Loucy (cell line): ENCODE measurements around the gene ETV3L.

ENCODE experiments used
- H2AFZ ChIP-seq: fragments of 200-600 bp; sonication (generic); 2 replicates; pipeline ENCODE4 v1.6.0; 2016; ENCODE audit warnings: antibody characterized with exemption, mild to moderate bottlenecking, low read length, moderate library complexity
- H3F3A ChIP-seq: fragments of 200-600 bp; 2 replicates; pipeline ENCODE4 v1.6.0; 2016; ENCODE audit warnings: antibody characterized with exemption, low read depth, mild to moderate bottlenecking
- H3K27me3 ChIP-seq: fragments of 200-600 bp; sonication (generic); 2 replicates; pipeline ENCODE4 v1.6.1; 2014; ENCODE audit warnings: low read length, mild to moderate bottlenecking; ENCODE audit not compliant: insufficient read depth, poor library complexity, severe bottlenecking
- H3K36me3 ChIP-seq: fragments of 200-600 bp; sonication (generic); 2 replicates; pipeline ENCODE4 v1.6.1; 2016; ENCODE audit warnings: low read length; ENCODE audit not compliant: insufficient read depth
- H3K4me1 ChIP-seq: fragments of 200-600 bp; sonication (generic); 2 replicates; pipeline ENCODE4 v1.5.1; 2014; ENCODE audit warnings: low read length, mild to moderate bottlenecking; ENCODE audit not compliant: insufficient read depth, poor library complexity, severe bottlenecking
- H3K4me2 ChIP-seq: fragments of 200-600 bp; sonication (generic); 2 replicates; pipeline ENCODE4 v1.6.0; 2014; ENCODE audit warnings: antibody characterized with exemption, low read length, low read depth, mild to moderate bottlenecking; ENCODE audit not compliant: poor library complexity, severe bottlenecking
- H3K4me3 ChIP-seq: fragments of 200-600 bp; sonication (generic); 2 replicates; pipeline ENCODE4 v1.5.1; 2014; ENCODE audit warnings: low read length, mild to moderate bottlenecking, mixed read lengths; ENCODE audit not compliant: poor library complexity, severe bottlenecking
- H3K79me2 ChIP-seq: fragments of 200-600 bp; sonication (generic); 2 replicates; pipeline ENCODE4 v1.6.1; 2014; ENCODE audit warnings: low read length; ENCODE audit not compliant: insufficient read depth
- H3K9ac ChIP-seq: fragments of 200-600 bp; sonication (generic); 2 replicates; pipeline ENCODE4 v1.6.0; 2014; ENCODE audit warnings: mild to moderate bottlenecking, low read depth, low read length, moderate library complexity; ENCODE audit not compliant: poor library complexity, severe bottlenecking
- H3K9me2 ChIP-seq: fragments of 200-600 bp; sonication (generic); replicated peaks from 2 replicates; pipeline ENCODE4 v1.6.1; 2016; ENCODE audit warnings: low read depth, low read length, mixed read lengths
- H3K9me3 ChIP-seq: fragments of 200-600 bp; sonication (generic); 2 replicates; pipeline ENCODE4 v1.6.1; 2014; ENCODE audit warnings: mild to moderate bottlenecking, antibody characterized with exemption, low read length, low read depth; ENCODE audit not compliant: insufficient read depth
- H4K20me1 ChIP-seq: fragments of 200-600 bp; sonication (generic); 2 replicates; pipeline ENCODE4 v1.6.0; 2014; ENCODE audit warnings: antibody characterized with exemption, low read length, mild to moderate bottlenecking; ENCODE audit not compliant: insufficient read depth, poor library complexity, severe bottlenecking
- CTCF ChIP-seq: fragments of 200-600 bp; sonication (generic); conservative IDR thresholded peaks from 2 replicates; pipeline ENCODE4 v1.5.1; 2014; ENCODE audit warnings: mild to moderate bottlenecking, antibody characterized with exemption, low read length
- EZH2phosphoT487 ChIP-seq: fragments of 200-600 bp; IDR thresholded peaks from 2 replicates; pipeline ENCODE4 v1.6.1; 2018; ENCODE audit warnings: antibody characterized with exemption, mild to moderate bottlenecking, moderate library complexity, borderline replicate concordance

ETV3L gene

DNA sequence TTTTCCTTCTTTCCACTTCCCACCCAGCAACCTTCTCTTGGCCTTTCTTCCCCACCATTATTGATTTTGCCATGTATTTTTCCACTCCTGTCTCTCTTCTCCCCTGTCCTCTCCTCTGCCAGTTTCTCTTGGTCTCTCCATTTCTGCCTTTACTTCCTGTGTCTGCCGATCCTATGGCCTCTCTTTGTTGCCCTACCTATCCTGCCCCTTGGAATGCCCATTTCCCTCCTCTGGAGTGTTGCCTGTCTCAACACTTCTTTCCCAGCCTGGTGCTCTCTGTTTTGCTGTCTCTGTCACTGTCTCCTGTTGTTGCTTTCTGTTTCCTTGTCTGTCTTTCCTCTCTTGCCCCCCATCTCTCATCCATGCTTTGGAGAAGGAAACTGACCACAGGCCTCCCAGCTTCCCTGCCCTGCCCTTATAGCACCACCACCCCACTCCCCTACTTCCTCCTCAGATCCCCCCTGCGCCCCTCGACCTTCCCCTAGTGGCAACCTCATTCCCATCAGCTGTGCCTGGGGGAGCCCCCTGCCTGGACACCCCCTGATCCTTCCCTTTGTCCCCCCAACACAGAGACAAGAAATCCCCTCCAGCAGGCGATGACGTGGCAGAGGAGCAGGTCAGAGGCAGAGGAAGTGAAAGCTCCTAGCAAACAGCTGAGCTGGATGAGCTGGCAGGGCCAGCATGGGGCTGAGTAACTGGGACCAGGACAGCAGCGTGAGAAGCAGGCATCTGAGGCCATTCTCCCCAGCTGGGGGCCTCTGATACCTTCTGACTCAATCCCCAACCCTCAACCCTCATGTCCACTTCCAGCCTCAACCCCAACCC, 6.6 kb upstream of the ETV3L start:
- Histone ChIP-seq H3F3A (no peaks in the 10 kb centered on the region), H3K9me2 (no peaks in the 10 kb centered on the region), H3K4me1 (no peaks in the 10 kb centered on the region), H3K27me3 (no peaks in the 10 kb centered on the region), H3K9ac (no peak overlapping the region), H2AFZ (peak overlapping the region; percentile 59; the same call in 1 of the 2 replicates), H3K36me3 (no peaks in the 10 kb centered on the region), H3K9me3 (no peaks in the 10 kb centered on the region), H3K4me2 (no peak overlapping the region), H4K20me1 (no peaks in the 10 kb centered on the region), H3K79me2 (no peaks in the 10 kb centered on the region), H3K4me3 (no peak overlapping the region)
- TF ChIP-seq CTCF (no peak), EZH2phosphoT487 (no peak)

DNA sequence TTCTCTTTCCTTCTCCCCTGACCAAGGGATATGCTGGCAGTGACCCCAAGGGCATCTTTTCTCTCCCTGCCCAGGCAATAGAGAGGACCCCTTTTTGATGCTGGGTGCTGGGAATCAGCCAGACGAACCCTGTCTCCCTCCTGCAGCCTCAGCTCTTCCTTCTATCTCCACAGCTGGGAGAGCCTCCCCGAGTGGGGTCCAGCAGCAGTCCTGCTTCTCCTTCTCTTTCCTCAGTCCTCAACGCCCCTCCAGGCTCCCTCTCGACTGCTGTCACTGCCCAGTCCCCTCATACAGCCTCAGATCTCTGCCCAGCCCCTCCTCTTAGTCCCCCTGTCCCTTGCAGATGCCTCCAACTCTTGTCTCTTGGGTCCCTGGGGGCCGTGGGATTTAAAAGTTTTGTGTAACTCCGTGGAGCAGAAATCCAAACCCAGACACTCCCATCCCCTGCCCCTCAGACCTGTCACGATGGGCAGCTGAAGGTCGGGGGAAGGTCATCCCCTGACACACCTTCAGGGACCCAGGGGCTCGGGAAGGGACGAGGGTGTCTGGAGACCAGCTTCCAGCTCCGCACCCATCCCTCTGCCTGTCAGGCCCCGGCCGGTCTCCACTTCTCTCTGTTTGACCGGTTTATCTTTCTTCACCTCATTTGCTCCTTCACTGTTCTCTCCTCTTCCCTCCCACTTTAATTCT, 5.8 kb upstream of the ETV3L start:
- no peaks in the 10 kb centered on the region for H3K4me1 ChIP-seq
- H3K4me2 ChIP-seq, result no peak overlapping the region
- H2AFZ ChIP-seq, result no peak overlapping the region
- no peaks in the 10 kb centered on the region for H3K27me3 ChIP-seq
- H3F3A ChIP-seq, result no peaks in the 10 kb centered on the region
- no peaks in the 10 kb centered on the region for H4K20me1 ChIP-seq
- no peaks in the 10 kb centered on the region for H3K9me3 ChIP-seq
- H3K36me3 ChIP-seq, result no peaks in the 10 kb centered on the region
- no peak overlapping the region for H3K9ac ChIP-seq
- H3K9me2 ChIP-seq, result no peaks in the 10 kb centered on the region
- no peak overlapping the region for H3K4me3 ChIP-seq
- H3K79me2 ChIP-seq, result no peaks in the 10 kb centered on the region
- TF ChIP-seq CTCF (no peak), EZH2phosphoT487 (no peak)

DNA sequence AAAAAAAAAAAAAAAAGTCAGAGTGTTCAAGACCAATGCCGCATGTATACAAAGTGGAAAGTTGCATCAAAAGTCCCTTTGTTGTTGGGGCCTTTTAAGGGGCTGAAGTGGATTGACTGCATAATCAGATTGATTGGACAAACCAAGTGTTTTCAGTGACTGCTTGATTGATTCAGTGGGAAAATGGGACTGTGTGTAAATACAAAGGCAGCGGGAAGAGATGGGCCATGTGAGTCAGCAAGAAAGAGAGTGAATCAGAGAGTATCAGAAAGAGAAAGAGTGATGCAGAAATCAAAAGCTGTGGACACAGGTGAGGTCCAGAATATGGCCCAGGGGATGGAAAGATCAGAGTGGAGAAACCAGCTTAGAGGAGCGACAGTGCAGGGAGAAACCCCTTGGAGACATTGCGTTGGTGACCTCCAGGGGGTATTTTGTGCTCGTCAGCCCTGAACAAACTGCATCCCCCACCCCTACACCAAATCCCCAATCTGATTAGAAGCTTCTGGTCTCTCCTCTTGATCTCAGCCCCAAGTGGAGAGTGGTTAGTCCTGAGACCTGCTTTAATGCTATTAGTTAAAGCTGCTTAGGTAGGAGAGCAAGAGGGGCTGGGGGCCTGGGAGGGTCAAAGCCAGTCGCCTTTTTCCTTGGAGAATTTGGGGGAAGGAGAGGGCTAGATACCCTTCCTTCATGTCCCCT, 5.1 kb upstream of the ETV3L start:
- no peak overlapping the region for H3K9ac ChIP-seq
- H4K20me1 ChIP-seq, result no peaks in the 10 kb centered on the region
- H3F3A ChIP-seq, result no peaks in the 10 kb centered on the region
- no peaks in the 10 kb centered on the region for H3K27me3 ChIP-seq
- H3K79me2 ChIP-seq, result no peaks in the 10 kb centered on the region
- no peak for TF ChIP-seq EZH2phosphoT487
- TF ChIP-seq CTCF, result no peak
- H3K36me3 ChIP-seq, result no peaks in the 10 kb centered on the region
- H3K4me2 ChIP-seq, result no peak overlapping the region
- no peaks in the 10 kb centered on the region for H3K4me1 ChIP-seq
- H3K4me3 ChIP-seq, result no peak overlapping the region
- no peak overlapping the region for H2AFZ ChIP-seq
- H3K9me3 ChIP-seq, result no peaks in the 10 kb centered on the region
- H3K9me2 ChIP-seq, result no peaks in the 10 kb centered on the region
